Measurements from ENCODE around the gene ACAT2.

The ACAT2 gene

DNA sequence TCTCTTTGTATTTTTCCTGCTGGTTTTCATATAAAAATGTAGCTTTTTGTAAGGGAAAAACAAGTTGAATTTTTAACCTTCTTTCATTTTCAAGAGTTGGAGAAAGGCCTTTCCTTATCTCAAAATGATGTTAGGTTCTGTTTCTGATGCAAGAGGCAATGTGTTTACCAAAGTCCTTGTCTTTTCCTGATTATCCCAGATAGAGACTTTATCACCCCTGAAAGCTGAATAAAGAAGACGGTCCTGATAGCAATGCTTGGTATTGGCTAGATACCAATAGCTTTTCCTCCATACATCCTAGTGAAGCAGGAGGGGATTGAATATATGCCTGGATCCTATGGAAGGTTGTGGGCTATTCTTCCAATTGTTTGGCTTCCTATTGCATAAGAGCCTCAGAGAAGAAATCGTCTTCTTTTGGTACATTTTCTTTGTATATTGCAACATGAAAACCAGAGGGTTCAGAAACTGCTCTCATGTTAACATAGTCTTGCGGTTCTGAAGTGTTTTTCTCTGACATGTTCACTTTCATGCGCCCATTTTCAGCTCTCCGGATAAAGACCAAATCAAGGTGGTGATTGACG lies 43.7 kb downstream of the ACAT2 start:
- CTCF ChIA-PET, result interaction anchor here (0.6 to 1.2 kb wide), 2 partner anchors 35 to 47 kb away, joined by 3 read pairs; no protein-coding TSS in a partner anchor

DNA sequence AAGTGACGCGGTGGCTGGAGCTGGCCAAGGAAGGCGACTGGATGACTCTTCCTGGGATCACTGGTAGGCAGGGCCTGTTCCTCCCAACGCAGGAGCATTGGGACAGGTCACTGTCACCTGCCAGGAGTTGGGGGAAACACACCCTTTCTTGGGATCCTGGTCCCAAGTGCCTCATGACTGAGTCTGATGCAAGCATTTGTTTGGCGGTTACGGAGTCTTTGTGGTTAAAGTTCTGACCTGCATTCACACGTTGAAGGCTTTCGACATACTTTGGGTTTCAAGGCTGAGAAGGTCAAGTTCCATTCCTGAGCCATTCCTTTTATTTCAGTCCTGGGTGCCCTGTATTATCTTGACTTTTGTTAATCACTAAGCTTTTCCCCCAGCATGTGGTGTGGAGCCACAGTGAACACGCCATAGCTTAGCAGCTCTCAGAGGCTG lies 44.2 kb downstream of the ACAT2 start:
- Histone ChIP-seq H3K27ac (ENCODE audit: extremely low read depth, low read depth, low read length) (no peak overlapping the region), H3K4me1 (ENCODE audit: control insufficient read depth, insufficient read depth, low read length) (peaks cover 4% of the 10 kb centered on the region), H3K9me3 (ENCODE audit: control insufficient read depth, insufficient read depth, low read depth, low read length) (no peaks in the 10 kb centered on the region), H3K36me3 (ENCODE audit: control insufficient read depth in 2 of 2, insufficient read depth in 1 of 2, low read length in 2 of 2) (no peaks in the 10 kb centered on the region), H3K4me3 (ENCODE audit: low read depth, low read length) (no peak overlapping the region)
- POLR2A ChIA-PET, result interaction anchor here (1.2 to 5.7 kb wide), 2 partner anchors 15 to 22 kb away, joined by 3 to 47 read pairs; partner anchors contain the start of genes MRPL18 and TCP1
- CTCF ChIA-PET, result interaction anchor here (0.9 to 1.2 kb wide), 2 partner anchors 35 to 47 kb away, joined by 3 read pairs; no protein-coding TSS in a partner anchor
- TF ChIP-seq, protein P1, sequence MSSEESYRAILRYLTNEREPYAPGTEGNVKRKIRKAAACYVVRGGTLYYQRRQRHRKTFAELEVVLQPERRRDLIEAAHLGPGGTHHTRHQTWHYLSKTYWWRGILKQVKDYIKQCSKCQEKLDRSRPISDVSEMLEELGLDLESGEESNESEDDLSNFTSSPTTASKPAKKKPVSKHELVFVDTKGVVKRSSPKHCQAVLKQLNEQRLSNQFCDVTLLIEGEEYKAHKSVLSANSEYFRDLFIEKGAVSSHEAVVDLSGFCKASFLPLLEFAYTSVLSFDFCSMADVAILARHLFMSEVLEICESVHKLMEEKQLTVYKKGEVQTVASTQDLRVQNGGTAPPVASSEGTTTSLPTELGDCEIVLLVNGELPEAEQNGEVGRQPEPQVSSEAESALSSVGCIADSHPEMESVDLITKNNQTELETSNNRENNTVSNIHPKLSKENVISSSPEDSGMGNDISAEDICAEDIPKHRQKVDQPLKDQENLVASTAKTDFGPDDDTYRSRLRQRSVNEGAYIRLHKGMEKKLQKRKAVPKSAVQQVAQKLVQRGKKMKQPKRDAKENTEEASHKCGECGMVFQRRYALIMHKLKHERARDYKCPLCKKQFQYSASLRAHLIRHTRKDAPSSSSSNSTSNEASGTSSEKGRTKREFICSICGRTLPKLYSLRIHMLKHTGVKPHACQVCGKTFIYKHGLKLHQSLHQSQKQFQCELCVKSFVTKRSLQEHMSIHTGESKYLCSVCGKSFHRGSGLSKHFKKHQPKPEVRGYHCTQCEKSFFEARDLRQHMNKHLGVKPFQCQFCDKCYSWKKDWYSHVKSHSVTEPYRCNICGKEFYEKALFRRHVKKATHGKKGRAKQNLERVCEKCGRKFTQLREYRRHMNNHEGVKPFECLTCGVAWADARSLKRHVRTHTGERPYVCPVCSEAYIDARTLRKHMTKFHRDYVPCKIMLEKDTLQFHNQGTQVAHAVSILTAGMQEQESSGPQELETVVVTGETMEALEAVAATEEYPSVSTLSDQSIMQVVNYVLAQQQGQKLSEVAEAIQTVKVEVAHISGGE (tag by site-specific recombination; conservative IDR thresholded peaks at IDR 0.05; ENCODE audit: low read depth), result no peak
- TF ChIP-seq TCF7L2 (IDR thresholded peaks at IDR 0.05; ENCODE audit: borderline replicate concordance, low read depth, low read length) (no peak), ZNF585B (tag by site-specific recombination; IDR thresholded peaks at IDR 0.05) (no peak), ZNF138 (tag by site-specific recombination; IDR thresholded peaks at IDR 0.05; ENCODE audit: borderline replicate concordance) (no peak)
- TF ChIP-seq, protein P2, sequence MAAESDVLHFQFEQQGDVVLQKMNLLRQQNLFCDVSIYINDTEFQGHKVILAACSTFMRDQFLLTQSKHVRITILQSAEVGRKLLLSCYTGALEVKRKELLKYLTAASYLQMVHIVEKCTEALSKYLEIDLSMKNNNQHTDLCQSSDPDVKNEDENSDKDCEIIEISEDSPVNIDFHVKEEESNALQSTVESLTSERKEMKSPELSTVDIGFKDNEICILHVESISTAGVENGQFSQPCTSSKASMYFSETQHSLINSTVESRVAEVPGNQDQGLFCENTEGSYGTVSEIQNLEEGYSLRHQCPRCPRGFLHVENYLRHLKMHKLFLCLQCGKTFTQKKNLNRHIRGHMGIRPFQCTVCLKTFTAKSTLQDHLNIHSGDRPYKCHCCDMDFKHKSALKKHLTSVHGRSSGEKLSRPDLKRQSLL (tag by site-specific recombination; IDR thresholded peaks at IDR 0.05), result no peak
- TF ChIP-seq, protein P3, sequence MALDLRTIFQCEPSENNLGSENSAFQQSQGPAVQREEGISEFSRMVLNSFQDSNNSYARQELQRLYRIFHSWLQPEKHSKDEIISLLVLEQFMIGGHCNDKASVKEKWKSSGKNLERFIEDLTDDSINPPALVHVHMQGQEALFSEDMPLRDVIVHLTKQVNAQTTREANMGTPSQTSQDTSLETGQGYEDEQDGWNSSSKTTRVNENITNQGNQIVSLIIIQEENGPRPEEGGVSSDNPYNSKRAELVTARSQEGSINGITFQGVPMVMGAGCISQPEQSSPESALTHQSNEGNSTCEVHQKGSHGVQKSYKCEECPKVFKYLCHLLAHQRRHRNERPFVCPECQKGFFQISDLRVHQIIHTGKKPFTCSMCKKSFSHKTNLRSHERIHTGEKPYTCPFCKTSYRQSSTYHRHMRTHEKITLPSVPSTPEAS (tag by site-specific recombination; IDR thresholded peaks at IDR 0.05), result no peak

More for the DNA sequence above, 43.7 kb downstream of the ACAT2 start:
- no peak overlapping the region for H3K4me3 ChIP-seq (ENCODE audit: low read depth, low read length)
- H3K4me1 ChIP-seq (ENCODE audit: control insufficient read depth, insufficient read depth, low read length), result peaks cover 4% of the 10 kb centered on the region
- H3K9me3 ChIP-seq (ENCODE audit: control insufficient read depth, insufficient read depth, low read depth, low read length), result no peaks in the 10 kb centered on the region
- POLR2A ChIA-PET, result interaction anchor here (5.7 kb wide), 1 partner anchor 15 kb away, joined by 47 read pairs; the partner anchor contains the start of genes MRPL18 and TCP1
- TF ChIP-seq ZNF623 (tag by site-specific recombination; IDR thresholded peaks at IDR 0.05) (no peak), ZNF416 (tag by site-specific recombination; IDR thresholded peaks at IDR 0.05) (no peak), ZXDB (tag by site-specific recombination; IDR thresholded peaks at IDR 0.05) (no peak), ZNF530 (tag by site-specific recombination; IDR thresholded peaks at IDR 0.05; ENCODE audit: low read depth) (no peak), ZNF214 (tag by site-specific recombination; IDR thresholded peaks at IDR 0.05; ENCODE audit: borderline replicate concordance) (no peak), ZNF514 (tag by site-specific recombination; IDR thresholded peaks at IDR 0.05) (no peak), ZNF596 (tag by site-specific recombination; IDR thresholded peaks at IDR 0.05) (no peak)
- TF ChIP-seq, protein P4, sequence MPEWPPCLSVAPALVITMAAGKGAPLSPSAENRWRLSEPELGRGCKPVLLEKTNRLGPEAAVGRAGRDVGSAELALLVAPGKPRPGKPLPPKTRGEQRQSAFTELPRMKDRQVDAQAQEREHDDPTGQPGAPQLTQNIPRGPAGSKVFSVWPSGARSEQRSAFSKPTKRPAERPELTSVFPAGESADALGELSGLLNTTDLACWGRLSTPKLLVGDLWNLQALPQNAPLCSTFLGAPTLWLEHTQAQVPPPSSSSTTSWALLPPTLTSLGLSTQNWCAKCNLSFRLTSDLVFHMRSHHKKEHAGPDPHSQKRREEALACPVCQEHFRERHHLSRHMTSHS (tag by site-specific recombination; IDR thresholded peaks at IDR 0.05), result no peak
- TF ChIP-seq, protein P5, sequence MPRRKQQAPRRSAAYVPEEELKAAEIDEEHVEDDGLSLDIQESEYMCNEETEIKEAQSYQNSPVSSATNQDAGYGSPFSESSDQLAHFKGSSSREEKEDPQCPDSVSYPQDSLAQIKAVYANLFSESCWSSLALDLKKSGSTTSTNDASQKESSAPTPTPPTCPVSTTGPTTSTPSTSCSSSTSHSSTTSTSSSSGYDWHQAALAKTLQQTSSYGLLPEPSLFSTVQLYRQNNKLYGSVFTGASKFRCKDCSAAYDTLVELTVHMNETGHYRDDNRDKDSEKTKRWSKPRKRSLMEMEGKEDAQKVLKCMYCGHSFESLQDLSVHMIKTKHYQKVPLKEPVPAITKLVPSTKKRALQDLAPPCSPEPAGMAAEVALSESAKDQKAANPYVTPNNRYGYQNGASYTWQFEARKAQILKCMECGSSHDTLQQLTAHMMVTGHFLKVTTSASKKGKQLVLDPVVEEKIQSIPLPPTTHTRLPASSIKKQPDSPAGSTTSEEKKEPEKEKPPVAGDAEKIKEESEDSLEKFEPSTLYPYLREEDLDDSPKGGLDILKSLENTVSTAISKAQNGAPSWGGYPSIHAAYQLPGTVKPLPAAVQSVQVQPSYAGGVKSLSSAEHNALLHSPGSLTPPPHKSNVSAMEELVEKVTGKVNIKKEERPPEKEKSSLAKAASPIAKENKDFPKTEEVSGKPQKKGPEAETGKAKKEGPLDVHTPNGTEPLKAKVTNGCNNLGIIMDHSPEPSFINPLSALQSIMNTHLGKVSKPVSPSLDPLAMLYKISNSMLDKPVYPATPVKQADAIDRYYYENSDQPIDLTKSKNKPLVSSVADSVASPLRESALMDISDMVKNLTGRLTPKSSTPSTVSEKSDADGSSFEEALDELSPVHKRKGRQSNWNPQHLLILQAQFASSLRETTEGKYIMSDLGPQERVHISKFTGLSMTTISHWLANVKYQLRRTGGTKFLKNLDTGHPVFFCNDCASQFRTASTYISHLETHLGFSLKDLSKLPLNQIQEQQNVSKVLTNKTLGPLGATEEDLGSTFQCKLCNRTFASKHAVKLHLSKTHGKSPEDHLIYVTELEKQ (tag by site-specific recombination; IDR thresholded peaks at IDR 0.05; ENCODE audit: borderline replicate concordance), result no peak
- TF ChIP-seq, protein P6, sequence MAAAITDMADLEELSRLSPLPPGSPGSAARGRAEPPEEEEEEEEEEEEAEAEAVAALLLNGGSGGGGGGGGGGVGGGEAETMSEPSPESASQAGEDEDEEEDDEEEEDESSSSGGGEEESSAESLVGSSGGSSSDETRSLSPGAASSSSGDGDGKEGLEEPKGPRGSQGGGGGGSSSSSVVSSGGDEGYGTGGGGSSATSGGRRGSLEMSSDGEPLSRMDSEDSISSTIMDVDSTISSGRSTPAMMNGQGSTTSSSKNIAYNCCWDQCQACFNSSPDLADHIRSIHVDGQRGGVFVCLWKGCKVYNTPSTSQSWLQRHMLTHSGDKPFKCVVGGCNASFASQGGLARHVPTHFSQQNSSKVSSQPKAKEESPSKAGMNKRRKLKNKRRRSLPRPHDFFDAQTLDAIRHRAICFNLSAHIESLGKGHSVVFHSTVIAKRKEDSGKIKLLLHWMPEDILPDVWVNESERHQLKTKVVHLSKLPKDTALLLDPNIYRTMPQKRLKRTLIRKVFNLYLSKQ (tag by site-specific recombination; IDR thresholded peaks at IDR 0.05; ENCODE audit: borderline replicate concordance), result no peak
- TF ChIP-seq, protein P7, sequence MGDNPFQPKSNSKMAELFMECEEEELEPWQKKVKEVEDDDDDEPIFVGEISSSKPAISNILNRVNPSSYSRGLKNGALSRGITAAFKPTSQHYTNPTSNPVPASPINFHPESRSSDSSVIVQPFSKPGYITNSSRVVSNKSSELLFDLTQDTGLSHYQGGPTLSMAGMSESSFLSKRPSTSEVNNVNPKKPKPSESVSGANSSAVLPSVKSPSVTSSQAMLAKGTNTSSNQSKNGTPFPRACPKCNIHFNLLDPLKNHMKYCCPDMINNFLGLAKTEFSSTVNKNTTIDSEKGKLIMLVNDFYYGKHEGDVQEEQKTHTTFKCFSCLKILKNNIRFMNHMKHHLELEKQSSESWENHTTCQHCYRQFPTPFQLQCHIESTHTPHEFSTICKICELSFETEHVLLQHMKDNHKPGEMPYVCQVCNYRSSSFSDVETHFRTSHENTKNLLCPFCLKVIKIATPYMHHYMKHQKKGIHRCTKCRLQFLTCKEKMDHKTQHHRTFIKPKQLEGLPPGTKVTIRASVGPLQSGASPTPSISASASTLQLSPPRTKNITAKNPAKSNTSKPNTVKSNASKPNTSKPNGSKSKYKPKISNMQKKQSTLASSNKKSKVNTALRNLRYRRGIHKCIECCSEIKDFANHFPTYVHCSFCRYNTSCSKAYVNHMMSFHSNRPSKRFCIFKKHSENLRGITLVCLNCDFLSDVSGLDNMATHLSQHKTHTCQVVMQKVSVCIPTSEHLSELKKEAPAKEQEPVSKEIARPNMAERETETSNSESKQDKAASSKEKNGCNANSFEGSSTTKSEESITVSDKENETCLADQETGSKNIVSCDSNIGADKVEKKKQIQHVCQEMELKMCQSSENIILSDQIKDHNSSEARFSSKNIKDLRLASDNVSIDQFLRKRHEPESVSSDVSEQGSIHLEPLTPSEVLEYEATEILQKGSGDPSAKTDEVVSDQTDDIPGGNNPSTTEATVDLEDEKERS (tag by site-specific recombination; IDR thresholded peaks at IDR 0.05), result no peak
- H3K36me3 ChIP-seq (ENCODE audit: control insufficient read depth in 2 of 2, insufficient read depth in 1 of 2, low read length in 2 of 2), result no peaks in the 10 kb centered on the region
- H3K27ac ChIP-seq (ENCODE audit: extremely low read depth, low read depth, low read length), result no peak overlapping the region
